PC-3 (cell line): ENCODE results near the gene GTPBP1. TPM values are rescaled to one million over a fixed set of nuclear protein-coding genes. Genes with fewer than 3 reads are reported as not detected.

Source experiments
- ATAC-seq: fragments of 200-7000 bp; cut with Tn5 transposase; 2 replicates; pipeline ENCODE4 v1.9.1; 2020; ENCODE audit warnings: mild to moderate bottlenecking, moderate library complexity
- BruUV-seq: library from RNA; stranded (reverse); fragments of 400-500 nt; replicated peaks from 2 replicates; lab custom pipeline; 2021; lab: Mats Ljungman, UMichigan
- CTCF ChIA-PET: fragments of 300-600 bp; sonication (Branson Sonifier 250); formaldehyde crosslinking; loops from one replicate; lab custom pipeline; 2022; ENCODE audit warnings: antibody characterized with exemption; lab: Charles Lee
- POLR2A ChIA-PET: fragments of 300-600 bp; sonication (Branson Sonifier 250); formaldehyde crosslinking; loops from one replicate; lab custom pipeline; 2022; ENCODE audit warnings: antibody characterized with exemption; ENCODE audit not compliant: unreplicated experiment; lab: Charles Lee
- DNase-seq: peaks from one replicate; pipeline ENCODE4 v3.0.0-alpha.2; 2015
- H2AFZ ChIP-seq: fragments of 300-600 bp; sonication (generic); 2 replicates; pipeline ENCODE4 v1.6.0; 2016; ENCODE audit warnings: antibody characterized with exemption, low read length
- H3F3A ChIP-seq: fragments of 300-600 bp; sonication (generic); one replicate; pipeline ENCODE4 v1.6.0; 2017; ENCODE audit warnings: antibody characterized with exemption, low read length, control low read depth, mild to moderate bottlenecking; ENCODE audit not compliant: unreplicated experiment
- H3K27ac ChIP-seq: fragments of 300-600 bp; sonication (generic); 2 replicates; pipeline ENCODE4 v1.5.1; 2016; ENCODE audit warnings: mild to moderate bottlenecking, low read length
- H3K27me3 ChIP-seq: fragments of 300-600 bp; sonication (generic); 2 replicates; pipeline ENCODE4 v1.6.1; 2016; ENCODE audit warnings: low read length, mixed read lengths
- H3K36me3 ChIP-seq: fragments of 300-600 bp; sonication (generic); 2 replicates; pipeline ENCODE4 v1.6.1; 2016; ENCODE audit warnings: low read depth, mixed run types, low read length, mixed read lengths
- H3K4me1 ChIP-seq: fragments of 300-600 bp; sonication (generic); 2 replicates; pipeline ENCODE4 v1.5.1; 2016; ENCODE audit warnings: low read length; ENCODE audit not compliant: insufficient read depth
- H3K4me2 ChIP-seq: fragments of 300-600 bp; sonication (generic); 2 replicates; pipeline ENCODE4 v1.6.0; 2016; ENCODE audit warnings: low read length
- H3K4me3 ChIP-seq: fragments of 300-600 bp; sonication (generic); 2 replicates; pipeline ENCODE4 v1.5.1; 2016; ENCODE audit warnings: mild to moderate bottlenecking, low read length, mixed read lengths
- H3K79me2 ChIP-seq: fragments of 300-600 bp; sonication (generic); 2 replicates; pipeline ENCODE4 v1.6.1; 2017; ENCODE audit warnings: low read length, mixed read lengths
- H3K9ac ChIP-seq: fragments of 300-600 bp; sonication (generic); 2 replicates; pipeline ENCODE4 v1.6.0; 2016; ENCODE audit warnings: mild to moderate bottlenecking, low read length
- H3K9me2 ChIP-seq: fragments of 300-600 bp; sonication (generic); replicated peaks from 2 replicates; pipeline ENCODE4 v1.6.1; 2016; ENCODE audit warnings: mixed run types, low read length, mixed read lengths
- H3K9me3 ChIP-seq: fragments of 300-600 bp; sonication (generic); 2 replicates; pipeline ENCODE4 v1.6.1; 2016; ENCODE audit warnings: low read length, mixed read lengths
- H4K20me1 ChIP-seq: fragments of 300-600 bp; sonication (generic); 2 replicates; pipeline ENCODE4 v1.6.1; 2016; ENCODE audit warnings: low read length, mixed read lengths
- EZH2 ChIP-seq: fragments of 300-600 bp; sonication (generic); IDR thresholded peaks from one replicate; pipeline ENCODE4 v1.6.1; 2017; ENCODE audit warnings: antibody characterized with exemption, mild to moderate bottlenecking, low read length; ENCODE audit not compliant: unreplicated experiment
- EZH2phosphoT487 ChIP-seq: fragments of 300-600 bp; sonication (generic); IDR thresholded peaks from 2 replicates; pipeline ENCODE4 v1.6.1; 2018; ENCODE audit warnings: mild to moderate bottlenecking, antibody characterized with exemption, low read length, borderline replicate concordance
- intact Hi-C: fragments of 100-400 bp; cut with micrococcal nuclease; formaldehyde crosslinking; loops from 2 replicates; pipeline ENCODE4 v1.9.0; 2023
- total RNA-seq: library from RNA; depleted of rRNA; stranded (reverse); fragments of >200 nt; gene quantifications from 2 replicates; pipeline ENCODE4 v1.2.3, GENCODE V29; 2014
- TF ChIP-seq, protein P1 (sequence below): fragments of 300-600 bp; sonication (generic); conservative IDR thresholded peaks from 2 replicates; pipeline ENCODE4 v1.5.1; 2017; ENCODE audit warnings: antibody characterized with exemption, low read depth, mild to moderate bottlenecking, low read length

The GTPBP1 gene
- total RNA-seq, 1 experiment from 2014 or later = 28.2 TPM

- Histone ChIP-seq H3K9ac (peak overlapping the region; percentile 93), H3K27ac (peak overlapping the region; percentile 67), H3K9me2 (no peaks in the 10 kb centered on the region), H3K4me3 (peak overlapping the region; percentile 95), H3K36me3 (0 out of 2 replicates have a peak, but pooled peaks cover 3% of the 10 kb centered on the region), H3K79me2 (peaks cover 66% of the 10 kb centered on the region), H3K9me3 (no peaks in the 10 kb centered on the region), H2AFZ (no peak overlapping the region), H3K27me3 (no peaks in the 10 kb centered on the region), H4K20me1 (peaks cover 46% of the 10 kb centered on the region), H3F3A (no peaks in the 10 kb centered on the region), H3K4me2 (peak overlapping the region; percentile 94), H3K4me1 (peaks cover 36% of the 10 kb centered on the region)
- ATAC-seq (peak; percentile 29), DNase-seq (peak; percentile 82)
- BruUV-seq = TSS peak; percentile 52
- intact Hi-C loops = no loop called here
- TF ChIP-seq EZH2phosphoT487 = no peak
- TF ChIP-seq, protein P1, sequence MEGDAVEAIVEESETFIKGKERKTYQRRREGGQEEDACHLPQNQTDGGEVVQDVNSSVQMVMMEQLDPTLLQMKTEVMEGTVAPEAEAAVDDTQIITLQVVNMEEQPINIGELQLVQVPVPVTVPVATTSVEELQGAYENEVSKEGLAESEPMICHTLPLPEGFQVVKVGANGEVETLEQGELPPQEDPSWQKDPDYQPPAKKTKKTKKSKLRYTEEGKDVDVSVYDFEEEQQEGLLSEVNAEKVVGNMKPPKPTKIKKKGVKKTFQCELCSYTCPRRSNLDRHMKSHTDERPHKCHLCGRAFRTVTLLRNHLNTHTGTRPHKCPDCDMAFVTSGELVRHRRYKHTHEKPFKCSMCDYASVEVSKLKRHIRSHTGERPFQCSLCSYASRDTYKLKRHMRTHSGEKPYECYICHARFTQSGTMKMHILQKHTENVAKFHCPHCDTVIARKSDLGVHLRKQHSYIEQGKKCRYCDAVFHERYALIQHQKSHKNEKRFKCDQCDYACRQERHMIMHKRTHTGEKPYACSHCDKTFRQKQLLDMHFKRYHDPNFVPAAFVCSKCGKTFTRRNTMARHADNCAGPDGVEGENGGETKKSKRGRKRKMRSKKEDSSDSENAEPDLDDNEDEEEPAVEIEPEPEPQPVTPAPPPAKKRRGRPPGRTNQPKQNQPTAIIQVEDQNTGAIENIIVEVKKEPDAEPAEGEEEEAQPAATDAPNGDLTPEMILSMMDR = no peak
- no peak for TF ChIP-seq EZH2
- ChIA-PET CTCF (interaction anchor here (0.6 kb wide), 1 partner anchor 11 kb away, joined by 3 read pairs; no protein-coding TSS in a partner anchor), POLR2A (no interaction called here)
Measured at GRCh38 chr22:38707346-38707745, 1.6 kb downstream of the GTPBP1 start.

DNA sequence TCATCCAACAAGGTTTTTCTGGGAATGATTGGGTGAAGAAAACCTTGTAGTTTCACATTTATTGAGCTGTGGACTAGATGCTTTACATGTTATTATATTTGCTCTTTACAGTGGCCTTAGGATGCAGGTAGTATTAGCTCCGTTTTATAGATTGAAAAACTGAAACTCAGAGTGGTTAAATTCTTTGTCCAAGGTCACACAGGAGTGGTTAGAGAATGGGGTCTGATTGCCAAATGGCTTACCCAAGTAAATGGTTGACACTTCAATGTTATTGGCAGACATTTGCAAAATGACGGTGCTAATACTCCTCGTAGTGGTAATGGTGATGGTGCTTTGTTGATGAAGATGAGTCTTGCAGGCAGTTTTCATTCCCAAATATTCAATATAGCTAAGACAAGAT is 2.2 kb downstream of the GTPBP1 start:
- CTCF ChIA-PET = no interaction called here
- Histone ChIP-seq H3K9me2 (no peaks in the 10 kb centered on the region), H3K9me3 (no peaks in the 10 kb centered on the region), H3K27ac (peak overlapping the region; percentile 34), H3K36me3 (0 out of 2 replicates have a peak, but pooled peaks cover 3% of the 10 kb centered on the region), H3K4me2 (peak overlapping the region; percentile 94), H4K20me1 (peaks cover 51% of the 10 kb centered on the region), H3K79me2 (peaks cover 72% of the 10 kb centered on the region), H3F3A (no peaks in the 10 kb centered on the region), H3K9ac (no peak overlapping the region), H2AFZ (no peak overlapping the region), H3K4me1 (peaks cover 36% of the 10 kb centered on the region), H3K4me3 (peak overlapping the region; percentile 95), H3K27me3 (no peaks in the 10 kb centered on the region)
- POLR2A ChIA-PET = no interaction called here
- intact Hi-C loops = no loop called here
- ATAC-seq (no peak), DNase-seq (no peak)
- TF ChIP-seq EZH2 (no peak), EZH2phosphoT487 (no peak)
- TF ChIP-seq, protein P1 = no peak
- no TSS peak for BruUV-seq

GRCh38 chr22:38709306-38709705 is 3.6 kb downstream of the GTPBP1 start:
- H3K27me3 ChIP-seq = no peaks in the 10 kb centered on the region
- TF ChIP-seq, protein P1 = no peak
- TF ChIP-seq EZH2phosphoT487 = no peak
- no peak for TF ChIP-seq EZH2
- H3K9me3 ChIP-seq = no peaks in the 10 kb centered on the region
- peaks cover 36% of the 10 kb centered on the region for H3K4me1 ChIP-seq
- H3K9me2 ChIP-seq = no peaks in the 10 kb centered on the region
- H3K4me2 ChIP-seq = no peak overlapping the region
- no TSS peak for BruUV-seq
- H3K4me3 ChIP-seq = no peak overlapping the region
- no peaks in the 10 kb centered on the region for H3F3A ChIP-seq
- ChIA-PET POLR2A (interaction anchor here (0.6 kb wide), 1 partner anchor 9 kb away, joined by 3 read pairs; no protein-coding TSS in a partner anchor), CTCF (no interaction called here)
- H3K36me3 ChIP-seq = 0 out of 2 replicates have a peak, but pooled peaks cover 3% of the 10 kb centered on the region
- H2AFZ ChIP-seq = no peak overlapping the region
- intact Hi-C loops = no loop called here
- no peak overlapping the region for H3K27ac ChIP-seq
- peaks cover 60% of the 10 kb centered on the region for H4K20me1 ChIP-seq
- H3K79me2 ChIP-seq = peaks cover 85% of the 10 kb centered on the region
- no peak for DNase-seq
- ATAC-seq = no peak
- no peak overlapping the region for H3K9ac ChIP-seq
